NCI-H460 (cell line): ENCODE measurements around the gene STARD3NL. TPM values are rescaled to one million over a fixed set of nuclear protein-coding genes. Genes with fewer than 3 reads are reported as not detected.
"Not testable (repeated sequence)": the region's sequence is repeated elsewhere in the genome, so short reads cannot be mapped to it uniquely, and the experiment has no call there.

Experiments
- DNase-seq: peaks from one replicate; pipeline ENCODE4 v3.0.0-alpha.2; 2016; ENCODE audit warnings: low read depth; ENCODE audit errors: extremely low read depth
- small RNA-seq, 2 experiments: library from RNA; depleted of rRNA; stranded (forward); fragments of <200 nt; gene quantifications; one replicate each; pipeline ENCODE3, GENCODE V24; 2014
- total RNA-seq: library from RNA; depleted of rRNA; stranded (reverse); fragments of >200 nt; shearing (Covaris generic); gene quantifications from 2 replicates; pipeline ENCODE4 v1.2.3, GENCODE V29; 2014

STARD3NL gene
- total RNA-seq, 1 experiment from 2014 or later, result 78.7 TPM

GRCh38 chr7:38262026-38262425 lies 84.0 kb downstream of the STARD3NL start:
- not testable (repeated sequence) for DNase-seq

- no peak for DNase-seq
These were observed 84.5 kb downstream of the STARD3NL start for GRCh38 chr7:38262545-38262944.

GRCh38 chr7:38263274-38263673 lies 85.2 kb downstream of the STARD3NL start:
- DNase-seq, result not testable (repeated sequence)

- DNase-seq, result not testable (repeated sequence)
These were observed 86.6 kb downstream of the STARD3NL start for GRCh38 chr7:38264602-38265001.

- DNase-seq, result not testable (repeated sequence)
These were observed 87.9 kb downstream of the STARD3NL start for GRCh38 chr7:38265958-38266357.

GRCh38 chr7:38269704-38270346 lies 91.8 kb downstream of the STARD3NL start:
- DNase-seq, result not testable (repeated sequence)

GRCh38 chr7:38270405-38270804 lies 92.4 kb downstream of the STARD3NL start:
- DNase-seq, result not testable (repeated sequence)

GRCh38 chr7:38273286-38273995 lies 95.4 kb downstream of the STARD3NL start, which contains the start of gene TARP:
Gene TARP, minus strand, starts transcription at chr7:38273636.
- DNase-seq, result no peak

GRCh38 chr7:38274486-38274885 lies 96.4 kb downstream of the STARD3NL start:
- DNase-seq, result no peak

GRCh38 chr7:38274927-38275620 lies 97.0 kb downstream of the STARD3NL start:
- DNase-seq, result no peak

GRCh38 chr7:38276096-38276877 lies 98.2 kb downstream of the STARD3NL start:
- no peak for DNase-seq

- no peak for DNase-seq
These were observed 102.0 kb downstream of the STARD3NL start for GRCh38 chr7:38280000-38280399.

Small RNAs within 50 kb of the gene (small RNA-seq; reads per million reads assigned to genes)
- gene TRGJ1, result 0 reads per million in 2 experiments
- 0 reads per million in 2 experiments for gene TRGJ2
- 0 reads per million in 2 experiments for gene TRGJP
- 0 reads per million in 2 experiments for gene TRGJP1
- 0 reads per million in 2 experiments for gene TRGJP2
